GM12801 (cell line): Measurements from ENCODE around the gene DKK1.

ENCODE experiments used
- CTCF ChIP-seq: IDR thresholded peaks from one replicate; pipeline ENCODE4 v1.5.1; 2011; ENCODE audit warnings: control low read depth; ENCODE audit not compliant: insufficient read length; ENCODE audit errors: extremely low read depth

The DKK1 gene

GRCh38 chr10:52308251-52309031, 5.6 kb upstream of the DKK1 start:
- TF ChIP-seq CTCF, result no peak

- no peak for TF ChIP-seq CTCF
These were observed 1.2 kb upstream of the DKK1 start for GRCh38 chr10:52312942-52313255.

- TF ChIP-seq CTCF, result no peak
These were observed 687 bp upstream of the DKK1 start for GRCh38 chr10:52313256-52313932.

- no peak for TF ChIP-seq CTCF
These were observed 906 bp downstream of the DKK1 start for GRCh38 chr10:52314822-52315552.

GRCh38 chr10:52316001-52316400, 1.9 kb downstream of the DKK1 start:
- TF ChIP-seq CTCF, result no peak

GRCh38 chr10:52316500-52316899, 2.4 kb downstream of the DKK1 start:
- no peak for TF ChIP-seq CTCF

- TF ChIP-seq CTCF, result no peak
These were observed 4.1 kb downstream of the DKK1 start for GRCh38 chr10:52318136-52318701.
